Activated CD4-positive, alpha-beta T cell treated with anti-CD3 and anti-CD28 coated beads for 36 hours (primary cell): ENCODE data around the gene TGFB2. TPM values are rescaled to one million over a fixed set of nuclear protein-coding genes. Genes with fewer than 3 reads are reported as not detected.

Experiments
- ATAC-seq: fragments of 200-7000 bp; cut with Tn5 transposase; one replicate; pipeline ENCODE4 v1.10.0; 2021; ENCODE audit warnings: mild to moderate bottlenecking, moderate library complexity
- CTCF ChIA-PET: fragments of 350-600 bp; sonication (Branson Sonifier 250); formaldehyde crosslinking; loops from one replicate; lab custom pipeline; 2021; ENCODE audit warnings: antibody characterized with exemption; lab: Charles Lee
- POLR2A ChIA-PET: fragments of 350-600 bp; sonication (Branson Sonifier 250); formaldehyde crosslinking; loops from one replicate; lab custom pipeline; 2021; ENCODE audit warnings: antibody characterized with exemption, inconsistent platforms; lab: Charles Lee
- DNase-seq: peaks from one replicate; pipeline ENCODE4 v3.0.0-alpha.2; 2020
- H3K27ac Mint-ChIP-seq: one replicate; pipeline ENCODE4 v1.8.0; 2021; ENCODE audit warnings: mixed read lengths
- H3K27me3 Mint-ChIP-seq: one replicate; pipeline ENCODE4 v1.8.0; 2021; ENCODE audit warnings: mixed read lengths
- H3K36me3 Mint-ChIP-seq: one replicate; pipeline ENCODE4 v1.8.0; 2021; ENCODE audit warnings: low read depth, mixed read lengths
- H3K4me1 Mint-ChIP-seq: one replicate; pipeline ENCODE4 v1.8.0; 2021; ENCODE audit warnings: mixed read lengths
- H3K4me3 Mint-ChIP-seq: one replicate; pipeline ENCODE4 v1.8.0; 2021; ENCODE audit warnings: mild to moderate bottlenecking, moderate library complexity, mixed read lengths
- H3K9me3 Mint-ChIP-seq: one replicate; pipeline ENCODE4 v1.8.0; 2021; ENCODE audit warnings: low read depth, mixed read lengths
- intact Hi-C, 2 experiments: fragments of 100-400 bp; cut with DNase I in 1 of 2; cut with micrococcal nuclease in 1 of 2; formaldehyde crosslinking; loops; one replicate each; pipeline versions ENCODE4 v1.14.2 to v1.15.1; 2022 to 2024; cut with DNase I, micrococcal nuclease
- total RNA-seq, 2 experiments: library from RNA; stranded (reverse); gene quantifications; one replicate each; pipeline ENCODE4 v1.2.3, GENCODE V29; 2021

TGFB2 gene
- total RNA-seq, 2 experiments from 2014 or later = 0.09 TPM; not detected in 1

- H3K27me3 Mint-ChIP-seq = peaks cover 26% of the 10 kb centered on the region
- intact Hi-C loops = no loop called here
- ChIA-PET POLR2A (no interaction called here), CTCF (no interaction called here)
- no peaks in the 10 kb centered on the region for H3K4me1 Mint-ChIP-seq
- ATAC-seq (no peak), DNase-seq (no peak)
- no peaks in the 10 kb centered on the region for H3K9me3 Mint-ChIP-seq
- no peaks in the 10 kb centered on the region for H3K36me3 Mint-ChIP-seq
- no peak overlapping the region for H3K4me3 Mint-ChIP-seq
- no peak overlapping the region for H3K27ac Mint-ChIP-seq
These were observed 47.6 kb downstream of the TGFB2 start for GRCh38 chr1:218392780-218393179.

GRCh38 chr1:218394416-218394815, 49.3 kb downstream of the TGFB2 start:
- Mint-ChIP-seq H3K27me3 (peaks cover 17% of the 10 kb centered on the region), H3K4me1 (no peaks in the 10 kb centered on the region), H3K27ac (no peak overlapping the region), H3K9me3 (no peaks in the 10 kb centered on the region), H3K4me3 (no peak overlapping the region), H3K36me3 (no peaks in the 10 kb centered on the region)
- ChIA-PET CTCF (no interaction called here), POLR2A (interaction anchor here (0.6 kb wide), 1 partner anchor 122 kb away, joined by 3 read pairs; no protein-coding TSS in a partner anchor)
- ATAC-seq (no peak), DNase-seq (no peak)
- intact Hi-C loops = no loop called here

GRCh38 chr1:218394989-218395388, 49.9 kb downstream of the TGFB2 start:
- intact Hi-C loops = no loop called here
- ChIA-PET CTCF (no interaction called here), POLR2A (interaction anchor here (0.6 kb wide), 1 partner anchor 121 kb away, joined by 3 read pairs; no protein-coding TSS in a partner anchor)
- Mint-ChIP-seq H3K27ac (no peak overlapping the region), H3K4me3 (no peak overlapping the region), H3K36me3 (no peaks in the 10 kb centered on the region), H3K27me3 (peaks cover 15% of the 10 kb centered on the region), H3K9me3 (no peaks in the 10 kb centered on the region), H3K4me1 (no peaks in the 10 kb centered on the region)
- DNase-seq (no peak), ATAC-seq (no peak)

GRCh38 chr1:218395916-218396315, 50.8 kb downstream of the TGFB2 start:
- ATAC-seq (no peak), DNase-seq (no peak)
- peaks cover 12% of the 10 kb centered on the region for H3K27me3 Mint-ChIP-seq
- H3K27ac Mint-ChIP-seq = no peak overlapping the region
- ChIA-PET POLR2A (no interaction called here), CTCF (no interaction called here)
- no peaks in the 10 kb centered on the region for H3K4me1 Mint-ChIP-seq
- intact Hi-C loops = no loop called here
- no peaks in the 10 kb centered on the region for H3K36me3 Mint-ChIP-seq
- H3K9me3 Mint-ChIP-seq = no peaks in the 10 kb centered on the region
- no peak overlapping the region for H3K4me3 Mint-ChIP-seq

- ChIA-PET POLR2A (interaction anchor here (0.6 kb wide), 1 partner anchor 191 kb away, joined by 3 read pairs; no protein-coding TSS in a partner anchor), CTCF (no interaction called here)
- Mint-ChIP-seq H3K27ac (no peak overlapping the region), H3K4me3 (no peak overlapping the region), H3K9me3 (no peaks in the 10 kb centered on the region), H3K27me3 (peaks cover 6% of the 10 kb centered on the region), H3K36me3 (no peaks in the 10 kb centered on the region), H3K4me1 (no peaks in the 10 kb centered on the region)
- ATAC-seq (no peak), DNase-seq (no peak)
- intact Hi-C loops = no loop called here
These were observed 52.7 kb downstream of the TGFB2 start for GRCh38 chr1:218397752-218398339.

- no peaks in the 10 kb centered on the region for H3K9me3 Mint-ChIP-seq
- H3K36me3 Mint-ChIP-seq = no peaks in the 10 kb centered on the region
- H3K4me1 Mint-ChIP-seq = no peaks in the 10 kb centered on the region
- ATAC-seq = no peak
- peaks cover 3% of the 10 kb centered on the region for H3K27me3 Mint-ChIP-seq
- ChIA-PET POLR2A (no interaction called here), CTCF (no interaction called here)
- H3K4me3 Mint-ChIP-seq = no peak overlapping the region
- intact Hi-C loops = no loop called here
- no peak for DNase-seq
- H3K27ac Mint-ChIP-seq = no peak overlapping the region
These were observed 55.5 kb downstream of the TGFB2 start for GRCh38 chr1:218400624-218401023.

- ATAC-seq = no peak
- no peak for DNase-seq
- no peak overlapping the region for H3K4me3 Mint-ChIP-seq
- intact Hi-C loops = no loop called here
- no peaks in the 10 kb centered on the region for H3K9me3 Mint-ChIP-seq
- H3K36me3 Mint-ChIP-seq = no peaks in the 10 kb centered on the region
- H3K27ac Mint-ChIP-seq = no peak overlapping the region
- no peaks in the 10 kb centered on the region for H3K4me1 Mint-ChIP-seq
- ChIA-PET POLR2A (no interaction called here), CTCF (interaction anchor here (0.7 kb wide), 1 partner anchor 34 kb away, joined by 3 read pairs; no protein-coding TSS in a partner anchor)
- peaks cover 3% of the 10 kb centered on the region for H3K27me3 Mint-ChIP-seq
These were observed 56.4 kb downstream of the TGFB2 start for GRCh38 chr1:218401441-218401997.

GRCh38 chr1:218401998-218402785, 57.1 kb downstream of the TGFB2 start:
- ChIA-PET POLR2A (no interaction called here), CTCF (interaction anchor here (0.7 kb wide), 1 partner anchor 35 kb away, joined by 3 read pairs; no protein-coding TSS in a partner anchor)
- ATAC-seq = no peak
- Mint-ChIP-seq H3K4me1 (no peaks in the 10 kb centered on the region), H3K9me3 (no peaks in the 10 kb centered on the region), H3K27ac (no peak overlapping the region), H3K36me3 (no peaks in the 10 kb centered on the region), H3K27me3 (peaks cover 3% of the 10 kb centered on the region), H3K4me3 (no peak overlapping the region)
- DNase-seq = no peak
- intact Hi-C loops = no loop called here

- no peak for ATAC-seq
These were observed 57.6 kb downstream of the TGFB2 start for GRCh38 chr1:218402786-218403120.

GRCh38 chr1:218403300-218403699, 58.2 kb downstream of the TGFB2 start:
- no peak overlapping the region for H3K4me3 Mint-ChIP-seq
- DNase-seq (no peak), ATAC-seq (no peak)
- H3K9me3 Mint-ChIP-seq = no peaks in the 10 kb centered on the region
- H3K27me3 Mint-ChIP-seq = no peaks in the 10 kb centered on the region
- H3K36me3 Mint-ChIP-seq = no peaks in the 10 kb centered on the region
- intact Hi-C loops = no loop called here
- H3K4me1 Mint-ChIP-seq = no peaks in the 10 kb centered on the region
- POLR2A ChIA-PET = no interaction called here
- CTCF ChIA-PET = no interaction called here
- H3K27ac Mint-ChIP-seq = no peak overlapping the region

More at GRCh38 chr1:218402786-218403120, 57.6 kb downstream of the TGFB2 start:
- peaks cover 2% of the 10 kb centered on the region for H3K27me3 Mint-ChIP-seq
- no peak overlapping the region for H3K4me3 Mint-ChIP-seq
- no peak overlapping the region for H3K27ac Mint-ChIP-seq
- H3K9me3 Mint-ChIP-seq = no peaks in the 10 kb centered on the region
- DNase-seq = no peak
- intact Hi-C loops = no loop called here
- POLR2A ChIA-PET = no interaction called here
- CTCF ChIA-PET = no interaction called here
- H3K4me1 Mint-ChIP-seq = no peaks in the 10 kb centered on the region
- no peaks in the 10 kb centered on the region for H3K36me3 Mint-ChIP-seq

GRCh38 chr1:218407630-218408029, 62.5 kb downstream of the TGFB2 start:
- ChIA-PET CTCF (no interaction called here), POLR2A (no interaction called here)
- no peaks in the 10 kb centered on the region for H3K4me1 Mint-ChIP-seq
- DNase-seq (no peak), ATAC-seq (no peak)
- no peaks in the 10 kb centered on the region for H3K9me3 Mint-ChIP-seq
- H3K4me3 Mint-ChIP-seq = no peak overlapping the region
- H3K27ac Mint-ChIP-seq = no peak overlapping the region
- intact Hi-C loops = no loop called here
- H3K27me3 Mint-ChIP-seq = peaks cover 7% of the 10 kb centered on the region
- no peaks in the 10 kb centered on the region for H3K36me3 Mint-ChIP-seq

GRCh38 chr1:218408135-218408534, 63.0 kb downstream of the TGFB2 start:
- H3K9me3 Mint-ChIP-seq = no peaks in the 10 kb centered on the region
- ChIA-PET CTCF (no interaction called here), POLR2A (no interaction called here)
- H3K4me1 Mint-ChIP-seq = no peaks in the 10 kb centered on the region
- H3K27me3 Mint-ChIP-seq = peaks cover 7% of the 10 kb centered on the region
- no peak for DNase-seq
- ATAC-seq = no peak
- no peaks in the 10 kb centered on the region for H3K36me3 Mint-ChIP-seq
- no peak overlapping the region for H3K4me3 Mint-ChIP-seq
- intact Hi-C loops = no loop called here
- no peak overlapping the region for H3K27ac Mint-ChIP-seq
